ENCODE data around the gene PSME4.

DNA sequence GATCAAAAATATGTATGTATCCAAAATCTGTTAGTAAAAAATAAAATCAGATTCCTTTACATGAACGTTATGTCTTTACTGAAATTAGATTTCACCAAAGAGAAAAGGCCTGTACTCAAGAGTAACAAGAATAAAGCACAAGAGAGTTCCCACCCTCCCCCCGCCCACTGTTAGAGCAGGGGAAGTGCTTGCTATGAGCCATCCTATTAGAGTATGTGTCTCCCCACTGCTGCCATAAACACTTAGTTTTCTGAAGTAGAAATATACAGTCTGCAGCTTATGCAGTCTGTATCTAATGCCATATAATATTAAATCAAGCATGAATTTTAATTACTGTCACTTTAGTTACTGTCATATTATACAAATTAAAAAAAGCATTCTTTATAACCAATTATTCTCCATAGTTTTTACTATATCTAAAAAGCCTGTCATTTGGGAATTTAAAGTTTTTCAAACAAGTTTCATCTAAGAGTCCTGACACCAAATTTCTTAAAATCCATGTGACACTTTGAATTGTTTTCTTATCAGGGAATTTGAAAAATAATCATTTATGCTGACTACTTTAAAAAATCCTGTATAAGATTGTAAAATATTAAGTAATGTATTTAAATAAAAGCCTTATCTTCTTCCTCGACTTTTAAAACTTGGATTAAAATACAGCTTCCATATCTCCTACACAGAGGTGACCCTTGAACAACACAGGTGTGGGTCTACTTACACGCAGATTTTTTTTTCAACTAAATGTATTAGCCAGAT lies 59.2 kb downstream of the PSME4 start:
- TF ChIP-seq CTCF (IDR thresholded peaks at IDR 0.05) (no peak), POLR2A (IDR thresholded peaks at IDR 0.05) (no peak)
